BLaER1 (cell line): ENCODE measurements around the gene GHRHR.

ENCODE experiments used
- H3K27ac ChIP-seq: shearing (Covaris generic); formaldehyde crosslinking; 2 replicates; pipeline ENCODE4 v1.8.1; 2022
- H3K27me3 ChIP-seq: shearing (Covaris generic); formaldehyde crosslinking; 2 replicates; pipeline ENCODE4 v1.8.1; 2022
- H3K36me3 ChIP-seq: shearing (Covaris generic); formaldehyde crosslinking; 2 replicates; pipeline ENCODE4 v1.8.1; 2022
- H3K4me1 ChIP-seq: shearing (Covaris generic); formaldehyde crosslinking; 2 replicates; pipeline ENCODE4 v1.8.1; 2022
- H3K4me2 ChIP-seq: shearing (Covaris generic); formaldehyde crosslinking; 2 replicates; pipeline ENCODE4 v1.8.1; 2022
- H3K4me3 ChIP-seq: shearing (Covaris generic); formaldehyde crosslinking; 2 replicates; pipeline ENCODE4 v1.8.1; 2022
- H3K9ac ChIP-seq: shearing (Covaris generic); formaldehyde crosslinking; 2 replicates; pipeline ENCODE4 v1.8.1; 2022
- H3K9me3 ChIP-seq: shearing (Covaris generic); formaldehyde crosslinking; 2 replicates; pipeline ENCODE4 v1.8.1; 2022
- H4K20me1 ChIP-seq: shearing (Covaris generic); formaldehyde crosslinking; 2 replicates; pipeline ENCODE4 v1.8.1; 2022
- Cebpa-rat ChIP-seq: shearing (Covaris generic); IDR thresholded peaks from 2 replicates; pipeline ENCODE4 v1.8.1; 2022

The GHRHR gene

DNA sequence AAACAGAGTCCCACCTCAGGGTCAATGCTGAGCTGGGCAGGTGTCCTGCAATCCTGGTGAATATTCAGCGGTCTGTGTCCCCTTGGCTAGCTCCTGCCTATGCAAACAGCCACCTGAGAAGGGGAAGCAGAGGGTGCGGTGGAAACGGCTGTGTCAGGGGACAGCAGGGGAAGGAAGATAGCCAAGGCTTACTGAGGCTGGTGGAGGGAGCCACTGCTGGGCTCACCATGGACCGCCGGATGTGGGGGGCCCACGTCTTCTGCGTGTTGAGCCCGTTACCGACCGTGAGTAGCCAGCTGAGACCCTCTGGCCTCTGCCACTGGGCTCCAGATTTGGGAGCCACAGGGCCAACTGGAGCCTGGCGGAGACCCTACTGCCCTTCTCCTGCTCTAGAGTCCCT is at the start of gene GHRHR:
Gene GHRHR, plus strand, starts transcription at position 112 of the 400 bp plus-strand sequence. Its CDS starts 116 bp downstream, at position 228.
- H3K27me3 ChIP-seq, result no peaks in the 10 kb centered on the region
- H3K4me2 ChIP-seq, result no peak within 1 kb of the TSS; the same call in 1 of the 2 replicates
- no peak within 1 kb of the TSS for H3K4me3 ChIP-seq
- no peaks in the 10 kb centered on the region for H4K20me1 ChIP-seq
- no peak within 1 kb of the TSS for H3K9ac ChIP-seq
- no peaks in the 10 kb centered on the region for H3K9me3 ChIP-seq
- no peak for TF ChIP-seq Cebpa-rat
- H3K4me1 ChIP-seq, result peaks cover 19% of the 10 kb centered on the region
- H3K27ac ChIP-seq, result no peak within 1 kb of the TSS
- H3K36me3 ChIP-seq, result no peaks in the 10 kb centered on the region

DNA sequence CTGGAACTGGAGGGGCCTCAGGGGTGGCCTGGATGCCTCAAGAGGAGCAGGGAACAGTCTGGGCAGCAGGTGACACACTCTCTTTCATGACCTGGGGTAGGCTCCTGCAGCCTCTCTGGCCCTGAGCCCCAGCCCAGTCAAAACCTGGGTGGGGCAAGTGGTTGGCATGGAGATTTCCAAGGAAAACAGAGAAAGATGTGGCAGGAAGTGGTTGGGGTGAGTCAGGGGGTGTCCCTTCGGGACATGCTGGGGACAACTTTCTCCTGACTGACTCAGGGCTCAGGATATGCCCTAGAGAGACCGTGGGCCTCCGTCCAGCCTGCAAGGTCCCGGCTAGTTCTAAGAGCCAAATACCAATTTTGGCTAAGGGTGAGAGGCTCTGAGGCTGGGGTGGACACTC is 49.2 kb upstream of the GHRHR start:
- Histone ChIP-seq H3K4me3 (no peak overlapping the region), H3K4me2 (peak overlapping the region; percentile 82), H3K36me3 (no peaks in the 10 kb centered on the region), H3K4me1 (peaks cover 71% of the 10 kb centered on the region), H3K9me3 (no peaks in the 10 kb centered on the region), H4K20me1 (no peaks in the 10 kb centered on the region), H3K27me3 (no peaks in the 10 kb centered on the region), H3K27ac (peak overlapping the region; percentile 44; the same call in 1 of the 2 replicates), H3K9ac (peak overlapping the region; percentile 34; the same call in 1 of the 2 replicates)
- TF ChIP-seq Cebpa-rat, result no peak

DNA sequence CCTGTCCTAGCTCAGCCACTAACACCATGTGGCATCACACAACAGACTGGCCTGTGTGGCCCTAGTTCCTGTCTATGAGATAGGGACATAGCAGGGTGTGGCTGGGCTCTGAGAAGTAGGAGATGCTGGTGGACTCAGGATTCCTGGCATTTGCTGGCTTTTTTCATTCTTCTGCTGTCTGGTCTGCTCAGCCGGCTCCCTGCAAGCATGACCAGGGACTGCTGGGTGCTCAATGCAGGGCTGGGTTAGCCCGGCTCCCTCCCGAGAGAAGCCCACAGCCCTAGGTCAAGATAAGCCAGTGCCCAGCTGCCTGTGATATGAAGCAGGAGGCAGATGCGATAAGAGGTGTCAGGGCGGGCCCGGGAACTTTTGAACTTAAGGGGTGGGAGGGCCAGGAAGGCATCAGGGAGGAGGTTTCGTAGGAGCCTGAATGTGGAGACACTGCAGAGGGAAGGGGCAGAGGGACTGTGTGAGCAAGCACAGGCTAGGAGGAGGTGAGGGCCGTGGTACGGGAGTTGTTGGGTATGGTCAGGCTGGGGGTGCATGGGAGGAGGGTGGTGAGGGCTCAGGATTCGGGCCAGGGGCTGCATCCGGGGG is 48.6 kb upstream of the GHRHR start:
- Histone ChIP-seq H3K4me1 (peaks cover 66% of the 10 kb centered on the region), H3K4me2 (peak overlapping the region; percentile 82), H3K27me3 (no peaks in the 10 kb centered on the region), H4K20me1 (no peaks in the 10 kb centered on the region), H3K27ac (peak overlapping the region; percentile 13; the same call in 1 of the 2 replicates), H3K36me3 (no peaks in the 10 kb centered on the region), H3K9ac (0 out of 2 replicates have a peak overlapping the region, but pooled peaks have one; percentile 10), H3K9me3 (no peaks in the 10 kb centered on the region), H3K4me3 (no peak overlapping the region)
- no peak for TF ChIP-seq Cebpa-rat

DNA sequence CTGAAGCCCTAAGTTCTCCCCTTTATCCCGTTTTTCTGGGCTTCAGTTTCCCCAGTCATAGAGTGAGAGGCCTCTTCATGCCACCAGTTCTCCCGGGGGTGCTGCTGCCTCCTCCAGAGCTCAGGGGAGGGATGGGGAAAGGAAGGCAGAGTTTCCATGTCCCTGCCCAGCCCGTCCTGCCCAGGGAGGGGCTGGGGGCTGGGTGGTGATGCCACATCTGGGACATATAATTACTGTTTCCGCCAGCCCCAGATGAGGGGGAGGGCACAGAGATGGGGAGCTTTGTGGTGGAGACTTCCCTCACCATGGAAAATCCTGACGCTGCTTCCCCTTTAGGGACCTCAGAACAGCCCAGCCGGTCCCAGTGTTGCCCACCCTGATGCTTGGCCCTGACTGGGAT is 48.0 kb upstream of the GHRHR start:
- Histone ChIP-seq H3K4me3 (no peak overlapping the region), H3K4me1 (peaks cover 62% of the 10 kb centered on the region), H3K27ac (0 out of 2 replicates have a peak overlapping the region, but pooled peaks have one; percentile 13), H3K9me3 (no peaks in the 10 kb centered on the region), H3K27me3 (no peaks in the 10 kb centered on the region), H3K4me2 (peak overlapping the region; percentile 82), H4K20me1 (no peaks in the 10 kb centered on the region), H3K36me3 (no peaks in the 10 kb centered on the region), H3K9ac (0 out of 2 replicates have a peak overlapping the region, but pooled peaks have one; percentile 10)
- no peak for TF ChIP-seq Cebpa-rat

DNA sequence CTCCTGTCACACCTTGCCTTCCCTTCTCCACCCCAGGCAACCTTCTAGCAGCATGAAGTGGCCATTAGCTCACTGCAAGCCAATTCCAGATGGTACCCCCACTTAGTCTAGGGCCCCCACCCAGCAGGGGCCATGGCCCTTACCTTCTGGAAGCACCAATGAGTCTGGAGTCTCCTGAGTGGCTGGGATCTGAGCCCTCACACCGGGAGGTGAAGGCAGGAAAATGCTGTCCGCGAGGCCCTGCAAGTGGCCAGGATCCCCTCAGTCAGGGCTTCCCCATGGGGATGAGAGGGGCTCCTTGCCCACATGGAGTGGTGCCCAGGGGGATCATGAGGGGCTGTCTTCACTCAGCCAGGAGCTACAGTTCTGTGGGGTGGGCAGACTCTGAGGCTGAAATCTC is 47.5 kb upstream of the GHRHR start:
- TF ChIP-seq Cebpa-rat, result no peak

DNA sequence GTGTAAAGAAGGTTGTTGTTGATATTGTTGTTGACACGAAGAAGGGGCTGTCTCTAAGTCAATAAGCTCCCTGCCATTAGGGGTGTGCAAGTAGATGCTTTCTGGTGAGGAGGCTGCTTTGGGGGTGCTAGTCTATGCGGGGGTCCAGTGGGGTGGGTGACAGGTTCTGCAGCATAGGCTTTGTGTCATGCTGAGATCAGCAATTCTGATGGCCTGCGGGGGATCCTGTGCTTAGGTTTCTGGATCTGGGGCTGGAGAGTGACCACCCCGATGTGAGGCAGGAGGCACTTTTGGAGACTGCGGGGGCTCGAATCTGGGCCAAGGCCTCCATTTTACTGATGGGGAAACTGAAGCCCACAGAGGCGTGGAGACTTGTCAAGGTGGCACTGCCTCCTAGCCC is 47.0 kb upstream of the GHRHR start:
- no peak overlapping the region for H3K9ac ChIP-seq
- no peaks in the 10 kb centered on the region for H3K36me3 ChIP-seq
- no peak overlapping the region for H3K4me3 ChIP-seq
- H4K20me1 ChIP-seq, result no peaks in the 10 kb centered on the region
- no peaks in the 10 kb centered on the region for H3K27me3 ChIP-seq
- peaks cover 56% of the 10 kb centered on the region for H3K4me1 ChIP-seq
- no peak overlapping the region for H3K27ac ChIP-seq
- no peak overlapping the region for H3K4me2 ChIP-seq
- H3K9me3 ChIP-seq, result no peaks in the 10 kb centered on the region
- TF ChIP-seq Cebpa-rat, result no peak

More for the DNA sequence above, 47.5 kb upstream of the GHRHR start:
- no peak overlapping the region for H3K4me3 ChIP-seq
- no peaks in the 10 kb centered on the region for H3K9me3 ChIP-seq
- no peak overlapping the region for H3K27ac ChIP-seq
- peaks cover 61% of the 10 kb centered on the region for H3K4me1 ChIP-seq
- H3K36me3 ChIP-seq, result no peaks in the 10 kb centered on the region
- H3K9ac ChIP-seq, result no peak overlapping the region
- peak overlapping the region; percentile 82 for H3K4me2 ChIP-seq
- no peaks in the 10 kb centered on the region for H4K20me1 ChIP-seq
- no peaks in the 10 kb centered on the region for H3K27me3 ChIP-seq

DNA sequence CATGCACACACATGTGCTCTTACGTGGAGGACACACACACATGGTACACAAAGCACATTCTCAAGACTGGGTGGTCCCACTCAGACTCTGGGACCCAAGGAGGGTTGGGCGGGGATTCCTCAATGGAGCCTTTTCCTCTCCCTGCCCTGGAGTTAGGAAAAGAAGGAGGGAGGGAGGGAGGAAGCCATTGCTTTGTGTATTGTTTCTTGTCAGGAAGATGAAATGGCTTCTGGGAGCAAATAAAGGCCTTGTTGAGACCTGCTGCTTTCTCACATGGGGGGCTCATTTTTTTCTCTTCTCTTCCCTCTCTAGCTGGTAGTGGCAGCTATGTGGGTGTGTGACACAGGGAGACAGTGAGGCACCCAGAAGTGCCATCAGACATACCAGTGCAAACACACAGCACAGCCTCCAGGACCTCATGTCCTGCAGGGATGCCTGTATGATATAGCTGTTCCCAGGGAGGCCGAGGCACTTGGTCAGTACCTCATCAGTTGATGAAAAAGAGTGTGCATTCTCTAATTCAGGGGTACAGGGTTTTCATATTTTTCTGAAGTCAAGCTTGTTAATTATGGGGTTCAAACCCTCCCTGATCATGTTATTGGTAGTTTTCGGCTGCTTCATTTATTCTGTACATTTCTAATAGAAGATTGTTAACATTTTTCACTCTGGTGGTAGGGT is 46.4 kb upstream of the GHRHR start:
- Histone ChIP-seq H3K36me3 (no peaks in the 10 kb centered on the region), H3K4me1 (peaks cover 50% of the 10 kb centered on the region), H3K9me3 (no peaks in the 10 kb centered on the region), H3K4me3 (no peak overlapping the region), H4K20me1 (no peaks in the 10 kb centered on the region), H3K27me3 (no peaks in the 10 kb centered on the region), H3K4me2 (no peak overlapping the region), H3K9ac (no peak overlapping the region), H3K27ac (no peak overlapping the region)
- TF ChIP-seq Cebpa-rat, result no peak

DNA sequence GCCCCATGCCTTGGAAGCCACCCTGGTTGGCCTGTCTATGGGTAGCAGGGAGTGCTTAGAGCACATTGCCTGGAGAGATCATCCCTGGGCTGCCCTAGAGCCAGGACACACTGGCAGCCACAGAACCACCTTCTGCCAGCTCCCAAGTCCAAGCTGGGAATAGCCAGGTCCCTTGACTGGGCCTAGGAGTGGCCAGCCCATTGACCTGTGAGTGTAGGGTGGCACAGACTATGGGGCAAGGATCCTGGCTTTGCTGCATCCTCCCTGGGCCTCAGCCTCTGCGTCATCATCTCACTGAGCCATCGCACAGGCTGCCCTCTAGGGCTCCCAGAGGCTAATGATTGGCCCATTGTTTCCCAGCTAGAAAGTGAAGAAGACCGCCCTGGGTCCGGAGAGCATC is 45.1 kb upstream of the GHRHR start:
- TF ChIP-seq Cebpa-rat, result no peak

DNA sequence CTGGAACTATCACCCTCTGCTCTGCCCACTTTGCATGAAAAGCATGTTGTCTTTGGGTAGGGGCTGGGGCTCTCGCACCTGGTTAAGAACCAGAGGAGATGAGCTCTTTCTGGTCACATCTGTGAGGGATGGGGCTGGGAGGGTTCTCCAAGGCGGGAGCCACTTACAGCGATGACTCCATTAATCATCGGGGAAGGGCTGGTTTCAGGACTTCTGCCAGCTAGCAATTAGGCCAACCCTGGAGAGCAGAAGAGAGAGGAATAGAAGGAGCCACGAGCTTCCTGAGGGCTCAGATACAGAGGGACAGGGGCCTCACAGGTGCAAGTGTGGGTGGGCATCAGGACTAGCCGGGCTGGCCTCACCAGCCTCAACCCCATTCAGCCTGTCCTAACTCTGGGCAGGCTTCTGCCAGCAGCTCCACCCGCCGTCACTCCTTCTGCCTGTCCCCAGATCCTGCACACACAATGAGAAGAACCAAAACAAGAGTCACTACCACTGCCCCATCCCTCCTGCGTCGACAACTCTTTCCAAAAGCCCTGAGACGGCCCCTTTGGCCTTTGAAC is 43.7 kb upstream of the GHRHR start:
- Histone ChIP-seq H3K4me3 (no peak overlapping the region), H4K20me1 (no peaks in the 10 kb centered on the region), H3K9me3 (no peaks in the 10 kb centered on the region), H3K4me2 (no peak overlapping the region), H3K36me3 (no peaks in the 10 kb centered on the region), H3K27me3 (no peaks in the 10 kb centered on the region), H3K4me1 (peaks cover 23% of the 10 kb centered on the region), H3K9ac (no peak overlapping the region), H3K27ac (no peak overlapping the region)
- TF ChIP-seq Cebpa-rat, result no peak

More for the DNA sequence above, 45.1 kb upstream of the GHRHR start:
- Histone ChIP-seq H4K20me1 (no peaks in the 10 kb centered on the region), H3K9me3 (no peaks in the 10 kb centered on the region), H3K27me3 (no peaks in the 10 kb centered on the region), H3K4me1 (peaks cover 37% of the 10 kb centered on the region), H3K27ac (no peak overlapping the region), H3K4me3 (no peak overlapping the region), H3K9ac (no peak overlapping the region), H3K36me3 (no peaks in the 10 kb centered on the region), H3K4me2 (no peak overlapping the region)
